ENCODE results near the gene CTNND1.
A peak's percentile ranks its signal among the peaks of the same experiment; 100 is the strongest.
"Not testable (repeated sequence)": the region's sequence is repeated elsewhere in the genome, so short reads cannot be mapped to it uniquely, and the experiment has no call there.

The CTNND1 gene

DNA sequence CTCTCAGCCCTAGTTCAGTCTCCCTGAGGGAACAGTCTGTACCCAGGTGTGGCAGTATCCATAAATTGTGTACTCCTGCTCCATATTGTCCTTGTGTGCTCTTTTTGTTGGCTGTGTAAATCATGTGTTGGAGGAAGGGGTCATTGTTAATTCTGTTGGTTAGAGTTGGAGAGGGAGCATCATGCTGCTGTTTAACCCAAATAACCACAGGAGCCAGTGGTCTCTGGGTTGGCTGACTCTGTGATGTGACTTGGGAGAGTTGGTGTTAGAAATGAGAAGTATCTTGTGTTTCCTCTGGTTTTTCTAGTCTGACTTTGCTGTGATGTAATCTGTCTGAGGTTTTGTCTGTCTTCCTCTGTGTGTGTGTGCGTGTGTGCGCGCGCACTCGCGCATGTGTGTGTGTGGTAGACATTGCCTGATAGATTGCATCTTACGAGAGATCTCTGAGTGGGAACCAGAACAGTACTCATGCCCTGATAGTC is 30.5 kb downstream of the CTNND1 start:
- peak; percentile 62 to 74 for DNase-seq (ENCODE audit: low read depth in 1 of 2, low spot score in 1 of 2)

DNA sequence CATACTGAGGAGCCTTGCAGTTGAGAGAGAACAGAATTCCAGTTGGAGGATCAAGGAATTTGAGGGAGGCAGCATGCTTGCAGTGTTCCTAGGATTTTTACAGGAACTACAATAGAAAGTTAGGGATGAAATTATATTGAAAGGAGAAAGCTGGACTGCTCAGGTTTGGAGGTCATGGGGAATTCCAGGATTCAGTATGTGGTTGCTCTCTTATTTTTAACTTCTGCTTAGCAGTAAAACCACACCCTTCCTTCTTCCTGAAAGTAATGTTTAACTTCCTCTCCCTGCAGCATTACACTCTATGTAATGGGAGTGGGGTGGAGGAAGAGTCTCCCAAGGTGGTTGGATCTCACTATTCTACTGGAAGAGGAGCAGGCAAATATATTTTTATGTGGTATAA is 31.3 kb downstream of the CTNND1 start:
- DNase-seq (ENCODE audit: low read depth in 1 of 2, low spot score in 1 of 2): no peak

DNA sequence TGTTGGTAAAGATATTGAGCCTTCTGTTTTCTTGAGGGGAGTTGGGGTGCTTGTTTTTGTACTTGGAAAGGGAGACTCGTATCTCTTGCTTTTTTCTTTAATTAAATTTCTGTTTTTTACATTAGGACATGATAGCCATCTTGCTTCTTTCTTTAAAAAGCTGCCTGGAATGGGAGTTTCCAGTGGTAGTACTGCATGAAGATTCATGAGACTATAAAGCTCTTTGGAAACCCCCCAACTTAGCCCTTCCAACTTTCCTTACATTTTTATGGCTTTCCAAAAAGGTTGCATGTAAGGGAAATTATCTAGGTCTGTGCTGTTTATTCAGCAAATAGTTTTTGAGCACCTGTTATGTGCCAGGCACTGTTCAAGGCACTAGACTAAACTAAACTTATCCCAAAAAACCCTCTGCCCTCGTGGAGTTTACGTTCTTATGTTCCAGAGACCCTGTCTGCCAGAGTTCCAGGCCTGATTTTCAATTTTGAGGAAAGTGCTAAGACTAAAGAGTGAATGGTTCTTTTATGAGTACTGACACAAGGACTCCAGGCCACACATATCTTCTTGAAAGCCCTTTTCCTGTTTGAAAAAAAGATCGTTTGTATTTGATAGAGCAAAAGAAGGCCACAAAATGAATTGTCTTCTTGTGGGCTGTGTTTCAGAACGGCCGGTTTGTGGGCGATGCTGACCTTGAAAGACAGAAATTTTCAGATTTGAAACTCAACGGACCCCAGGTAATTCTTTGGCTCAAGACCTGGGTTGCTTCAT is 31.9 kb downstream of the CTNND1 start:
- no peak for DNase-seq (ENCODE audit: low read depth in 1 of 2, low spot score in 1 of 2)

DNA sequence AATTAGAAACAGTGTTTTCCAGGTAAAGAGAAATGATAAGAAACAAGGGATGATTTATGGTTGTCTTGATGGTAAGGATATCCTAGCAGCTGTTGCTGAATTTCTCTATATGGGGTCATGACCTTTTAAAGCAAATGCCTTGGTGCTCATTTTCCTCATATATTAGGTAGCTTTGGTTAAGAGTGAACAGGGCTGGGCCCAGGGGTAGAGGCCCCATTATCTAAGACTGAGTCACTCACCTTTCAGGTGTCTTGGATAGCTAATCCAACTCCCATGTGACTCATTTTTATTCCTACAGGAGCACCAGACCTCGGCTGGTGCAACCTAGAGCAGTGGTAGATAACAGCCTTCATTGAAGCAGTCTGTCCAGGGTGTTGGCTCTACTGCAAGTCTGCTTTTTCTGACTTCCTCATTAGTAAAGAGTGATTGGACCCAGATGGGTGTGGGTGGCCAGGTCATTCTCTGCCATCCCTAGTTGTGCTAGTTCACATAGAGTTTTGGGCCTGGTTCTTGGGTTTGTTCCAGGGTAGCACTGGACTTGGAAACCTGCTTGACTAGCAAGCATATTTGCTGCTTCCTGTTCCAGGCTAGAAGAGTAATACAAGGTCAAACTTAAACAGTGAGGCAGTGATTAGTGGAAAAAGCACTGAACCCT is 37.4 kb downstream of the CTNND1 start:
- DNase-seq (ENCODE audit: low read depth in 1 of 2, low spot score in 1 of 2): no peak

DNA sequence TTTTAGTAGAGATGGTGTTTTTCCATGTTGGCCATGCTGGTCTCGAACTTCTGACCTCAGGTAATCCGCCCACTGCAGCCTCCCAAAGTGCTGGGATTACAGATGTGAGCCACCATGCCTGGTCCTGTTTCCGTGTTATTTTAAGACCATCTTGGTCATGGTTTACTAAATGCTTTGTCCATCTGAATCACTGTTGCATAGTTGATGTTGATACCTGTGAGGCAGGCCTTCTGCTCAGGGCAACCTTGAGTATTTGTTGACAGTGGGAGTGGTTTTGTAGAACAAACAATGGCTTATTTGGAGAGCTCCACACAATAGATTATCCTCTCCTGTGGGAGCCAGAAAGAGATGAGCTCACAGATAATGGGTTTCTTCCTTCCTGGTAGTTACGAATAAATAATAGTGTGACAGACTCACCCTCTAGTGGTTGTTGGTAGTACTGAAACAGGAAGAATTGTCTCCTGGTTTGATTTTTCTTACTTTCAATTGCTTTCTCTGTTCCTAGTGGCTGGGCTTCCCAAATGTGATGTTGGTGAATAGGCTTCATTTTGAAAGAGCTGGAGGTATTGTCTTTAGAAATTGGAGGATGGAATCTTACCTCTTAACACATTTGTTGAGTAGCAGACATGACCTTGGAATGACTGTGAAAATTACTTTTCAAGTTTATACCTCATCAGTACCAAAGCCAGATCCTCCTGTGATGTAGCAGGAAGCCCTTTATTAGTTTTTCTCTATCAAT is 39.0 kb downstream of the CTNND1 start:
- no peak for DNase-seq (ENCODE audit: low read depth in 1 of 2, low spot score in 1 of 2)

DNA sequence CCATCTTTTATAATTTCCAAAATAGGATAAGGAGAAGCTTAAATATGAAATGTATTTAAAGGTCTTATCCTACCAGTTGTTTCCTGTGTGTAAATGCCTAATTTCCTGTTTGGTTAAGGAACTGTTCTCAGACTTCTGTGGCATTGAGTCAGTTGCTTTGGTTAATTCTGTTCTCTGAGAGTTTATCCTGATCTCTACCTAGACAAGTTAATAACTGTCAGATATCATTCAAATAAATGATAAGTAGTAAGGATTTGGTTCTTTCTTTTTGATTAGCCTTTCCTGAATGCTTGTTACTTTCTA is 39.5 kb downstream of the CTNND1 start:
- no peak for DNase-seq (ENCODE audit: low read depth in 1 of 2, low spot score in 1 of 2)

DNA sequence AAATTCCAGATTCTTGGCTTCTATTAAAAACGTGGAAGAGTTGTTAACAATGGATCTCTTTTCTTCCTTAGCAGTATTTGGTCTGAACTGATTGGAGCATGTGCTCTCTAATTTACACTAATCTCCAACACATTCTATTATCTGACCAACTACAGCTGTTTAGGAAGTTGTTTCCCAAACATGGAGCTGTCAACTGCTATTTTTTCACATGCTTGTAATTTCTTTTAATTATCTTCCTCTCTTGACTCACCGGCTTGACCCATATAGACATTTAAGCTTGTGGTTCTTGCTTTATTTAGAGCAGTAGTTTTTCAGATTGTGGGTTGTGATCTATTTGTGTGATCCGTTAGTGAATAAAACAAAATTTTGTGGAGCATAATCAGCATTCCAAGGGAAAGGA is 40.8 kb downstream of the CTNND1 start:
- no peak for DNase-seq (ENCODE audit: low read depth in 1 of 2, low spot score in 1 of 2)

DNA sequence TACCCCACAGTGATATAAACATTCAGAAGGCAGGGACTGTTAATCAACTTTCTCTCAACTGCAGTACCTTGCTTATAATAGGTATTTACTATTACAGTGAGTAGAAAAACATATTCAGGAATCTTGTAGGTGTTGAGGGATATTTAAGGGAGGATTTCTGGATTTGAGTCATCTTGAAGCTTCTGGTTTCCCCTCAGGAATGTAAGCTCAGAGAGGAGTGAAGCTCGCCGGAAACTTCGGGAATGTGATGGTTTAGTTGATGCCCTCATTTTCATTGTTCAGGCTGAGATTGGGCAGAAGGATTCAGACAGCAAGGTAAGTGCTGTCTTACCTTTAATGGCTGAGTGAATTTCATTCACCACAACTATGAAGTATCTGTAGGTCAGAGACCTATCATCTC is 42.9 kb downstream of the CTNND1 start:
- DNase-seq (ENCODE audit: low read depth in 1 of 2, low spot score in 1 of 2): no peak

DNA sequence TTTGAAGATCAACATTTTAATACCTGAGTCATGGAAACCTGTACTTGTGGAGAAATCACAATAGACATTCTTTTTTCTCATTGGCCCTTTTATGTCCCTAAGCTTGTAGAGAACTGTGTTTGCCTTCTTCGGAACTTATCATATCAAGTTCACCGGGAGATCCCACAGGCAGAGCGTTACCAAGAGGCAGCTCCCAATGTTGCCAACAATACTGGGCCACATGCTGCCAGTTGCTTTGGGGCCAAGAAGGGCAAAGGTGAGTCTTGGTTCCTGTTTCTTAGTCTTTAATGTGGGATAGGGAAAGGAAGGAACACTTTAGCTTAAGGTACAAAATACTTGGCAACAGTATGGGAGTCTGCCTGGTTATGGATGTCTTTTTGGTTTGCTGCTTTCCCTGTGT is 44.2 kb downstream of the CTNND1 start:
- DNase-seq (ENCODE audit: low read depth in 1 of 2, low spot score in 1 of 2): no peak

DNA sequence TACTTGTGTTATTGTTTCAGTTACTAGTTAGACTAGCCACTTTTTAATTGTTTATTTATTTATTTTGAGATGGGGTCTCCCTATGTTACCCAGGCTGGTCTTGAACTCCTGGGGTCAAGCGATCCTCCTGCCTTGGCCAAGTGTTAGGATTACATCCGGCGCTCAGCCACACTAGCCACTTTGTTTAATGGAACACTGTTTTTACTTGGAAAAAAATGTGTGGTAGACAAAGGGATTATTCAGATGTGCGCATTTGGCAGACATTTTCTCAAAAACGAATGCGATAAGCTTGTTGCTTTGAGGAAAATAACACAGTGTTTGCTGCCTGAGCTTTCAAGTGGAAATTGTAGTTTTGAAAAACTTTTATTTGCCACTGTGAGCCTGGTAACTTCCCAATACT is 51.0 kb downstream of the CTNND1 start:
- no peak for DNase-seq (ENCODE audit: low read depth in 1 of 2, low spot score in 1 of 2)

DNA sequence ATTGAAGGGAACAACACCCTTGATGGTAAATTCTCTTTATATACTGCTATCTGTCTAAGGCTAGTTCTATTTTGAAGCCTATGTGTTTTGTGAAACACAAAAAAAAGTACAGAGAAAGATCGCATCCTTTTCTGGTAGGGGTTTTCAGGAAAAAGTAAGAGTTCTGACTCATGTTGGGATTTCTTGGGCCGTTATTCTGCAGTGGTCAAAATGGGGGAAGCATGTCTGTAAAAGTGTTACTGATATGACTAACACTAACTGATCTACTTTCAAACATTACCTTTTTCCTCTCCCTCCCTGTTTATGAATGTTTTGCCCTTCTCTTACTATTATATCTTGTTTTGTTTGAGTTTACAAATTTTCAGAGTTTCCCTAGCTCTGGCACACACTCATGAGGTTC is 53.9 kb downstream of the CTNND1 start:
- DNase-seq (ENCODE audit: low read depth in 1 of 2, low spot score in 1 of 2): no peak

DNA sequence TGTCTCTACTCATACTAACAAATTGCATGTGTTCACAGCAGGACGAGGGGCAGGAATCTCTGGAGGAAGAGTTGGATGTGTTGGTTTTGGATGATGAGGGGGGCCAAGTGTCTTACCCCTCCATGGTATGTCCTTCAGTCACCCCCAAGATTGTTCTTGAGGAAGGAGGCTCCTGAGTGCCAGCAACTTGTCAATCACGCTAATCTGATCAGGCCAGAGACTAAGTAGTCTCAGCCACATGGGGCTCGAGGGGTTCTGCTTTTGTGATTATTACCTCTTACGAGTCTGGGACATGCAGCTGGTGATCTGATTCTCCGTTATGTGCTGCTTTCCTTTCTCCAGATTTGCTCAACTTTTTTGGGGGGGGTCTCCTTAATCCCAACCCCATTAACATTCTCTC is 54.3 kb downstream of the CTNND1 start:
- DNase-seq (ENCODE audit: low read depth in 1 of 2, low spot score in 1 of 2): no peak

DNA sequence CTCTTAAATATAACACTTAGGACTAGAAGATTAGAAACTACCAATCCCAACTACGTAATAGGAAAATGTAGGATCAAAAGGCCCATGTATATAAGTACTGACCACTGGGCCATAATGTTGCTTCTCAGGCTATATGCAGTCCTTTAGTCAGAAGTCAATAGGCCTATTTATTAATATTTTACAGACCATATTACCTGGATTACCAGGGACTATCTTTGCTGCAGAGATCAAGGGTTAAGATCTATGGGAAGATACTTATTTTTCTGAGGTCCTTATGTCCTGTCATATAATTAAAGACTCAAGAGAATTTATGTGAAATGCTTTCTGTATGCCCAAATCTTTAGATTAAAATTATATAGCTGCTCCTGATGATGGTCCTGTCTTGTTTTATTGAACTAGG is 57.2 kb downstream of the CTNND1 start:
- no peak for DNase-seq (ENCODE audit: low read depth in 1 of 2, low spot score in 1 of 2)

DNA sequence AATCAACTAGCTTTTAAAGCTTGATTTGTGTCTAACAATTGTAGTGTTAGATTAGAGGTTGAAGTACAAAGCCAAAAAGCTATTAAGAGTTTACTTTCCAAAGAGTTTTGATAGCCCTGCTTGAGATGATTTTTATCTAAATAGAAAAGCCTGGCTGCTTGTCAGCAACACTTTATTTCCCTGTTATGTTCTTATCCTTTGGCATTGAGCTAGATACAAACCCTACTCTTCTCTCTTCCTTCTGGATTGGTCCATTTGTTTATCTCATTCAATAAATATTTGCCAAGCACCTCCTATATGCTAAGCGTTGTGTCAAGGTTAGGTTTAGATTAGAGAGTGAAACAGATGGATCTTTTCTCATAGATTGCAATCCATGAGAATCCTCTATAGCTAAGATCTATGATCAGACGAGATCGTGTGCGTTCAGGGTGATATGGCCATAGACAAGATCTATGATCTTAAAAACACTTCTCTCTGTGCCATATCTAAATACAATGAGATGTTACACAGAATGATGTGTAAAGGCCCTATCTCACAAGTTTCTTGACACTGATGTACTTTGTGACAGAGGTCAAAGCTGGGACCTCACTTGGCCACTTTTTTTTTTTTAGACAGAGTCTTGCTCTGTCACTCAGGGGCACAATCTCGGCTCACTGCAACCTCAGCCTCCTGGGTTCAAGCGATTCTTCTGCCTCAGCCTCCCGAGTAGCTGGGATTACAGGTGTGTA is 57.8 kb downstream of the CTNND1 start:
- no peak for DNase-seq (ENCODE audit: low read depth in 1 of 2, low spot score in 1 of 2)

DNA sequence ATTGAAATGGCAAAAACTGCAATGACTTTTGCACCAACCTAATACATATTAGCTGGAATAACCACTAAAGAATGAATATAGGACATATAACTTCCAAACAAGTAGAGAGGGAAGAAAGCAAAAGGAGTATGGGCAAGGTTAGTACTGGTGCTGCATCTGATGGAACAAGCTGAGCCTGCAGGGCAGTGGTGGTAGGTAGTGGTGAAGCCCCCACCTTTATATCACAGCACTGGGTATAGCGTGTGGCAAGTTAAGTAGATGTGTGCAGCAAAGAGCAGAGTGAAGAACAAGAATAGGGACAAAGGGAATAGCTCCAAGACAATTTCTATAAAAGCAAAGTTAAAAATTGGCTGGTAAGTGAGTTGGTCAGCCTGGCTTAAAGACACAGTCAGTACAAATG is 62.3 kb downstream of the CTNND1 start:
- no peak for DNase-seq (ENCODE audit: low read depth in 1 of 2, low spot score in 1 of 2)

DNA sequence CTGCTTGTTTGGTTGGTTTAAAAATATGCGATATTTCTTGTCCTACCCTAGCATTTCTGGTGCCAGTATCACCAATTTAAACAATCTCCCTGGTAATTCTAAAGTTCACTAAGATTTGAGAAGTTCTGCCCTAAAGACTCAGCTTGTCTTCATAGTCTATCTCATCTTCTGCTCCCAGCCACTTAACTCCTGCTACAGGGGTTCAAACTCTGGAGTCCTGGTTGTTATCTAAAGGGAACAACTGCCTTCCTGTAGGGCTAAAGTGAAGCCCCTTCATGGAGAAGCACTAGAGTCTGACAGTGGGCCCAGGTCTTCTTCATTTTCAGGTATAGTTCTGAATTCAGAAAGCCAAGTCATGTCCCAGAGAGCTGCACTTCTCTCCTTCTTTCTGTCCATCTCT is 73.2 kb downstream of the CTNND1 start:
- DNase-seq (ENCODE audit: low read depth in 1 of 2, low spot score in 1 of 2): no peak

DNA sequence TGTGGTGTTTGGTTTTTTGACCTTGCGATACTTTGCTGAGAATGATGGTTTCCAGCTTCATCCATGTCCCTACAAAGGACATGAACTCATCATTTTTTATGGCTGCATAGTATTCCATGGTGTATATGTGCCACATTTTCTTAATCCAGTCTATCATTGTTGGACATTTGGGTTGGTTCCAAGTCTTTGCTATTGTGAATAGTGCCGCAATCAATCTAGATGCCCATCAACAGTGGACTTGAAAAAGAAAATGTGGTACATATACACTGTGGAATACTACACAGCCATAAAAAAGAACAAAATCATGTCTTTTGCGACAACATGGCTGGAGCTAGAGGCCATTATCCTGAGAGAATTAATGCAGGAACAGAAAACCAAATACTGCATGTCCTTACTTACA is 77.0 kb downstream of the CTNND1 start:
- not testable (repeated sequence) for DNase-seq (ENCODE audit: low read depth in 1 of 2, low spot score in 1 of 2)

DNA sequence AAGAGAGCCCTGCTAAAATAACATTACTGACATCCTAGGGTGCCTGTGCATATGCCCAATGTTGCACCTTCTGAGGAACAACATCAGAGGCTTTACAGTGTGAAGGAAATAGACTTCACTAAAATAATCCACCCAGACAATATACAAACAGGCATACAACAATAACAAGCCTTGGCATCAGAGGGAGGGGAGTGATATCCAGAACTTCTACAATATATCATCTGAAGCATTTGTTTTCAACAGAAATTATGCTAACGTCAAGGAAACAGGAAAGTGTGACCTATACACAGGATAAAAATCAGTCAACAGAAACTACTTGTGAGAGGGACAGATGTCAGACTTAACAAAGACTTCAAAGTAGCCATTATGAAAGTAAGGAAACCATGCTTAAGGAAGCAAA is 81.3 kb downstream of the CTNND1 start:
- no peak for DNase-seq (ENCODE audit: low read depth in 1 of 2, low spot score in 1 of 2)

DNA sequence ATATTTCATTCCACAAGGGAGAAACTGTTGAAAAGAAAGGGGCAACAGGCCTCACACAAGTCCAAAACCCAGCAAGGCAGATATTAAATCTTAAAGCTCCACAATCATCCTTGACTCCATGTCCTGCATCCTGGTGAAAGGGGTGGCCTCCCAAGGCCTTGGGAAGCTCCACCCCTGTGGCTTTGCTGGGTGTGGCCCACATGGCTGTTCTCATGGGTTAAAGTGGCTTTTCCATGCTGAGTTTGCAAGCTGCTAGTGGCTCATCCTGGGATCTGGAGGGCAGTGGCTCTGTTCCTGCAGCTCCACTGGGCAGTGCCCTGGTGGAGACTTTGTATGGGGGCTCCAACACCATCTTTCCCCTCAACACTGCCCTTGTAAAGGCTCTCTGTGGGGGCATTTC is 106.4 kb downstream of the CTNND1 start:
- DNase-seq (ENCODE audit: low read depth in 1 of 2, low spot score in 1 of 2): no peak

DNA sequence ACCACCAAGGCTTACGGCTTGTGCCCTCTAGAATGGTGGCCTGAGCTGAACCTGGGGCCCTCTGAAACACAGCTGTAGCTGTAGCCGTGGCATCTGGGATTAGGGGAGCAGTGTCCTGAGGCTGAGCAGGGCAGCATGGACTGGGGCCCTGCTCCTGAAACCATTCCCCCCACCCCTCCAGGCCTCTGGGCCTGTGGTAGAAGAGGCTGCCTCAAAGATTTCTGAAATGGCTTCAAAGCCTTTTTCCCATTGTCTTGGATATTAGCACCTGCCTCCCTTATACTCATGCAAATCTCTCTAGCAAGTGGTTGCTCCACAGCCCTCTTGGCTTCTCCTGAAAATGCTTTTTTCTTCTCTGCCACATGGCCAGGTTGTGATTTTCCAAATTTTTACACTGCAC is 106.9 kb downstream of the CTNND1 start:
- DNase-seq (ENCODE audit: low read depth in 1 of 2, low spot score in 1 of 2): no peak
